ENCODE data around the gene GRB7. TPM values are rescaled to one million over a fixed set of nuclear protein-coding genes. Genes with fewer than 3 reads are reported as not detected.

GRB7 gene
- total and polyA plus RNA-seq, 2 experiments from 2014 or later = not detected

GRCh38 chr17:39782980-39783379 lies 45.2 kb downstream of the GRB7 start:
- Histone ChIP-seq H4K20me1 (ENCODE audit: insufficient read depth) (no peaks in the 10 kb centered on the region), H3K4me2 (ENCODE audit: unreplicated experiment) (no peak overlapping the region), H3K79me2 (ENCODE audit: insufficient read depth) (no peaks in the 10 kb centered on the region), H3F3A (ENCODE audit: insufficient read depth) (no peaks in the 10 kb centered on the region), H2AFZ (no peak overlapping the region), H3K9ac (no peak overlapping the region), H3K27ac (no peak overlapping the region), H3K4me1 (ENCODE audit: insufficient read depth) (no peaks in the 10 kb centered on the region), H3K36me3 (ENCODE audit: low read depth) (no peaks in the 10 kb centered on the region), H3K9me2 (ENCODE audit: insufficient read depth) (no peaks in the 10 kb centered on the region), H3K9me3 (ENCODE audit: low read depth) (no peaks in the 10 kb centered on the region), H3K27me3 (replicated peaks; ENCODE audit: insufficient read depth) (peaks cover 79% of the 10 kb centered on the region), H3K4me3 (no peak overlapping the region)
- TF ChIP-seq EZH2phosphoT487 (IDR thresholded peaks at IDR 0.05; ENCODE audit: insufficient read depth, low read depth) (no peak), EZH2 (IDR thresholded peaks at IDR 0.05; ENCODE audit: insufficient read depth, poor library complexity, severe bottlenecking) (no peak)
- no peak for DNase-seq
- WGBS, 2 experiments (ENCODE audit: low coverage in 1 of 2, low lambda C conversion rate in 2 of 2, missing lambda C conversion rate in 2 of 2) = 32 to 46% methylated on average over 1 of the region's 1 CpG
- in situ Hi-C loops (cut with MboI) = no loop called here

GRCh38 chr17:39787041-39787440 lies 49.3 kb downstream of the GRB7 start:
- H2AFZ ChIP-seq = no peak overlapping the region
- H3K9me3 ChIP-seq (ENCODE audit: low read depth) = no peaks in the 10 kb centered on the region
- H3K4me1 ChIP-seq (ENCODE audit: insufficient read depth) = no peaks in the 10 kb centered on the region
- H3K36me3 ChIP-seq (ENCODE audit: low read depth) = no peaks in the 10 kb centered on the region
- H3F3A ChIP-seq (ENCODE audit: insufficient read depth) = no peaks in the 10 kb centered on the region
- no peaks in the 10 kb centered on the region for H3K79me2 ChIP-seq (ENCODE audit: insufficient read depth)
- DNase-seq = no peak
- peaks cover 64% of the 10 kb centered on the region for H3K27me3 ChIP-seq (replicated peaks; ENCODE audit: insufficient read depth)
- H3K9ac ChIP-seq = no peak overlapping the region
- no peaks in the 10 kb centered on the region for H3K9me2 ChIP-seq (ENCODE audit: insufficient read depth)
- H3K4me2 ChIP-seq (ENCODE audit: unreplicated experiment) = no peak overlapping the region
- H3K27ac ChIP-seq = no peak overlapping the region
- TF ChIP-seq EZH2 (IDR thresholded peaks at IDR 0.05; ENCODE audit: insufficient read depth, poor library complexity, severe bottlenecking) (no peak), EZH2phosphoT487 (IDR thresholded peaks at IDR 0.05; ENCODE audit: insufficient read depth, low read depth) (no peak)
- H4K20me1 ChIP-seq (ENCODE audit: insufficient read depth) = no peaks in the 10 kb centered on the region
- no peak overlapping the region for H3K4me3 ChIP-seq
- in situ Hi-C loops (cut with MboI) = no loop called here

GRCh38 chr17:39787743-39788484 lies 50.2 kb downstream of the GRB7 start:
- Histone ChIP-seq H3K4me3 (no peak overlapping the region), H3K27me3 (replicated peaks; ENCODE audit: insufficient read depth) (peaks cover 63% of the 10 kb centered on the region)

GRCh38 chr17:39791111-39791992 lies 53.6 kb downstream of the GRB7 start:
- H3K9ac ChIP-seq = no peak overlapping the region
- H3K27ac ChIP-seq = no peak overlapping the region
- peaks cover 72% of the 10 kb centered on the region for H3K27me3 ChIP-seq (replicated peaks; ENCODE audit: insufficient read depth)
- no peaks in the 10 kb centered on the region for H3K9me3 ChIP-seq (ENCODE audit: low read depth)
- DNase-seq = no peak
- no peaks in the 10 kb centered on the region for H3K79me2 ChIP-seq (ENCODE audit: insufficient read depth)
- no peaks in the 10 kb centered on the region for H3K9me2 ChIP-seq (ENCODE audit: insufficient read depth)
- no peak overlapping the region for H3K4me3 ChIP-seq
- H3F3A ChIP-seq (ENCODE audit: insufficient read depth) = no peaks in the 10 kb centered on the region
- no peaks in the 10 kb centered on the region for H4K20me1 ChIP-seq (ENCODE audit: insufficient read depth)
- H2AFZ ChIP-seq = no peak overlapping the region
- in situ Hi-C loops (cut with MboI) = no loop called here
- 27 to 30% methylated on average over 6 of the region's 6 CpGs for WGBS, 2 experiments (ENCODE audit: low coverage in 1 of 2, low lambda C conversion rate in 2 of 2, missing lambda C conversion rate in 2 of 2)
- TF ChIP-seq EZH2phosphoT487 (IDR thresholded peaks at IDR 0.05; ENCODE audit: insufficient read depth, low read depth) (no peak), EZH2 (IDR thresholded peaks at IDR 0.05; ENCODE audit: insufficient read depth, poor library complexity, severe bottlenecking) (no peak)
- no peaks in the 10 kb centered on the region for H3K36me3 ChIP-seq (ENCODE audit: low read depth)
- no peaks in the 10 kb centered on the region for H3K4me1 ChIP-seq (ENCODE audit: insufficient read depth)
- no peak overlapping the region for H3K4me2 ChIP-seq (ENCODE audit: unreplicated experiment)

More at GRCh38 chr17:39787743-39788484, 50.2 kb downstream of the GRB7 start:
- Histone ChIP-seq H3K9me2 (ENCODE audit: insufficient read depth) (no peaks in the 10 kb centered on the region), H3K9ac (no peak overlapping the region), H3F3A (ENCODE audit: insufficient read depth) (no peaks in the 10 kb centered on the region), H3K4me1 (ENCODE audit: insufficient read depth) (no peaks in the 10 kb centered on the region), H3K79me2 (ENCODE audit: insufficient read depth) (no peaks in the 10 kb centered on the region), H3K36me3 (ENCODE audit: low read depth) (no peaks in the 10 kb centered on the region), H3K4me2 (ENCODE audit: unreplicated experiment) (no peak overlapping the region), H4K20me1 (ENCODE audit: insufficient read depth) (no peaks in the 10 kb centered on the region), H3K27ac (no peak overlapping the region), H3K9me3 (ENCODE audit: low read depth) (no peaks in the 10 kb centered on the region), H2AFZ (no peak overlapping the region)
- DNase-seq = no peak
- 48 to 50% methylated on average over 8 of the region's 8 CpGs for WGBS, 2 experiments (ENCODE audit: low coverage in 1 of 2, low lambda C conversion rate in 2 of 2, missing lambda C conversion rate in 2 of 2)
- TF ChIP-seq EZH2 (IDR thresholded peaks at IDR 0.05; ENCODE audit: insufficient read depth, poor library complexity, severe bottlenecking) = no peak
- TF ChIP-seq EZH2phosphoT487 (IDR thresholded peaks at IDR 0.05; ENCODE audit: insufficient read depth, low read depth) = no peak
- in situ Hi-C loops (cut with MboI) = no loop called here

All from GM23248 (cell line).